ENCODE measurements around the gene MDM2. TPM values are rescaled to one million over a fixed set of nuclear protein-coding genes. Genes with fewer than 3 reads are reported as not detected.
"Not testable (repeated sequence)": the region's sequence is repeated elsewhere in the genome, so short reads cannot be mapped to it uniquely, and the experiment has no call there.

The MDM2 gene
- total and polyA plus RNA-seq, 3 donors from 2014 or later: 28.8 to 56.1 (median 40.6) TPM

DNA sequence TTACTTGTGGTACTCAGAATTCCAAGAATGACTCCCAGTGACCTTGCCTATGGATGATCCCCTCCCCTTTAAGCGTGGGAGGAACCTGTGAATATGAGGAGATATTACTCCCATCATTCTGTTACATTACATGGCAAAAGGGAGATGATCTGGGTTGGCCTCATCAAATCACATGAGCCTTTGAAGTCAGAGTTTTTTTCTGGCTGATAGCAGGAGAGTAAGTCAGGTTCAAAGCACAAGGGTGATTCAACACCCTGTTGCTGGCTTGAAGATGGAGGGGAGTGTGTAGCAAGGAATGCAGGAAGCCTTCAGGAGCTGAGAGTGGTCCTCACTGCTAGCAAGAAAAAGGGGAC lies 9.1 kb upstream of the MDM2 start:
- no peaks in the 10 kb centered on the region for H3K36me3 ChIP-seq (ENCODE audit: low read depth, missing control alignments)
- H3K4me1 ChIP-seq: no peaks in the 10 kb centered on the region
- no peak overlapping the region for H3K4me3 ChIP-seq
- WGBS, 2 donors: 65 to 86% methylated on average over 1 of the region's 1 CpG
- H3K27me3 ChIP-seq: no peaks in the 10 kb centered on the region
- no peaks in the 10 kb centered on the region for H3K9me3 ChIP-seq
- intact Hi-C loops (cut with DNase I; ENCODE audit: low total_unique reads): no loop called here
- H3K27ac ChIP-seq: no peak overlapping the region
- DNase-seq: no peak
- TF ChIP-seq, protein P1, sequence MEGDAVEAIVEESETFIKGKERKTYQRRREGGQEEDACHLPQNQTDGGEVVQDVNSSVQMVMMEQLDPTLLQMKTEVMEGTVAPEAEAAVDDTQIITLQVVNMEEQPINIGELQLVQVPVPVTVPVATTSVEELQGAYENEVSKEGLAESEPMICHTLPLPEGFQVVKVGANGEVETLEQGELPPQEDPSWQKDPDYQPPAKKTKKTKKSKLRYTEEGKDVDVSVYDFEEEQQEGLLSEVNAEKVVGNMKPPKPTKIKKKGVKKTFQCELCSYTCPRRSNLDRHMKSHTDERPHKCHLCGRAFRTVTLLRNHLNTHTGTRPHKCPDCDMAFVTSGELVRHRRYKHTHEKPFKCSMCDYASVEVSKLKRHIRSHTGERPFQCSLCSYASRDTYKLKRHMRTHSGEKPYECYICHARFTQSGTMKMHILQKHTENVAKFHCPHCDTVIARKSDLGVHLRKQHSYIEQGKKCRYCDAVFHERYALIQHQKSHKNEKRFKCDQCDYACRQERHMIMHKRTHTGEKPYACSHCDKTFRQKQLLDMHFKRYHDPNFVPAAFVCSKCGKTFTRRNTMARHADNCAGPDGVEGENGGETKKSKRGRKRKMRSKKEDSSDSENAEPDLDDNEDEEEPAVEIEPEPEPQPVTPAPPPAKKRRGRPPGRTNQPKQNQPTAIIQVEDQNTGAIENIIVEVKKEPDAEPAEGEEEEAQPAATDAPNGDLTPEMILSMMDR (IDR thresholded peaks at IDR 0.05): no peak
- TF ChIP-seq POLR2A (IDR thresholded peaks at IDR 0.05): no peak

DNA sequence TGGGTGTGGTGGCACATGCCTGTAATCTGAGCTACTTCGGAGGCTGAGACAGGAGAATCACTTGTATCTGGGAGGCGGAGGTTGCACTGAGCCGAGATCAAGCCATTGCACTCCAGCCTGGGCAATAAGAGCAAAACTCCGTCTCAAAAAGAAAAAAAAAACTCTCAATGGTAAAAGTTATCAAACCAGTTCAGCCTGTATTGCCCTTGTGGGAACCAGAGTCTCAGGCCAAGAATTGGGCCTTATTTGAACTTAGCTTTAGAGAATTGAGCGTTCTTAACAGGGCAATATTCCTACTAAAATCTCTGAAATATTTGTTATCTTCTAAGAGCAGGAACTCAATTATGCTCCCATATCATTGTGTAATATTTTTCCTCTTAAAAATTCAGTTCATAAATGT lies 7.7 kb upstream of the MDM2 start:
- 88 to 94% methylated on average over 5 of the region's 5 CpGs for WGBS, 2 donors
- H3K27me3 ChIP-seq: no peaks in the 10 kb centered on the region
- no peak for TF ChIP-seq POLR2A (IDR thresholded peaks at IDR 0.05)
- TF ChIP-seq, protein P1 (IDR thresholded peaks at IDR 0.05): no peak
- intact Hi-C loops (cut with DNase I; ENCODE audit: low total_unique reads): no loop called here
- H3K4me3 ChIP-seq: no peak overlapping the region
- no peak for DNase-seq
- no peaks in the 10 kb centered on the region for H3K36me3 ChIP-seq (ENCODE audit: low read depth, missing control alignments)
- no peaks in the 10 kb centered on the region for H3K9me3 ChIP-seq
- no peaks in the 10 kb centered on the region for H3K4me1 ChIP-seq
- H3K27ac ChIP-seq: no peak overlapping the region

DNA sequence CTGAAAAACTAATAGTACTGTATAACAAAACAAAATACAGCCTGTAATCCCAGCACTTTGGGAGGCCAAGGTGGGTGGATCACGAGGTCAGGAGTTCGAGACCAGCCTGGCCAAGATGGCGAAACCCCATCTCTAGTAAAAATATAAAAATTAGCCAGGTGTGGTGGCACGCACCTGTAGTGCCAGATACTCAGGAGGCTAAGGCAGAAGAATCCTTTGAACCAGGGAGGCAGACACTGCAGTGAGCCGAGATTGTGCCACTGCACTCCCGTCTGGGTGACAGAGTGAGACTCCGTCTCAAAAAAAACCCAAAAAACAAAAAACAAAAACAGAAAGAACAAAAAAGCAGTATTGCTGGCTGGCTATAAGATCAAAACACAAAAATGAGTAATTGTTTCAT lies 6.9 kb upstream of the MDM2 start:
- WGBS, 2 donors: 94 to 95% methylated on average over 7 of the region's 7 CpGs
- H3K27ac ChIP-seq; intact Hi-C loops (cut with DNase I; ENCODE audit: low total_unique reads): not testable (repeated sequence)

DNA sequence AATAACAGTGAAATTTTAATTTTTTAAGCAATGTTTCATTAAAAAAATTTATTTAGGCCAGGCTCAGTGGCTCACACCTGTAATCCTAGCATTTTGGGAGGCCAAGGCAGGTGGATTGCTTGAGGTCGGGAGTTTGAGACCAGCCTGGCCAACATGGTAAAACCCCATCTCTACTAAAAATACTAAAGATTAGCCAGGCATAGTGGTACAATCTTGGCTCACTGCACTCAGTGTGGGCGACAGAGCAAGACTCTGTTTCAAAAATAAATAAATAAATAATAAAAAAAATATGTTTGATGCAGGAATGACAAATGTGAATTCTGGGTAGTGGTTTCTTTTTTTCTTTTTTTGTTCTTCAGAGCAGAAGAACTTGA lies 5.6 kb upstream of the MDM2 start:
- H3K36me3 ChIP-seq (ENCODE audit: low read depth, missing control alignments); H3K4me3 ChIP-seq; H3K4me1 ChIP-seq; intact Hi-C loops (cut with DNase I; ENCODE audit: low total_unique reads); H3K27ac ChIP-seq; DNase-seq; H3K9me3 ChIP-seq; H3K27me3 ChIP-seq: not testable (repeated sequence)
- WGBS, 2 donors: 88 to 93% methylated on average over 2 of the region's 2 CpGs

More for the DNA sequence above, 6.9 kb upstream of the MDM2 start:
- H3K4me1 ChIP-seq; H3K36me3 ChIP-seq (ENCODE audit: low read depth, missing control alignments); DNase-seq; H3K27me3 ChIP-seq; H3K4me3 ChIP-seq; H3K9me3 ChIP-seq: not testable (repeated sequence)

DNA sequence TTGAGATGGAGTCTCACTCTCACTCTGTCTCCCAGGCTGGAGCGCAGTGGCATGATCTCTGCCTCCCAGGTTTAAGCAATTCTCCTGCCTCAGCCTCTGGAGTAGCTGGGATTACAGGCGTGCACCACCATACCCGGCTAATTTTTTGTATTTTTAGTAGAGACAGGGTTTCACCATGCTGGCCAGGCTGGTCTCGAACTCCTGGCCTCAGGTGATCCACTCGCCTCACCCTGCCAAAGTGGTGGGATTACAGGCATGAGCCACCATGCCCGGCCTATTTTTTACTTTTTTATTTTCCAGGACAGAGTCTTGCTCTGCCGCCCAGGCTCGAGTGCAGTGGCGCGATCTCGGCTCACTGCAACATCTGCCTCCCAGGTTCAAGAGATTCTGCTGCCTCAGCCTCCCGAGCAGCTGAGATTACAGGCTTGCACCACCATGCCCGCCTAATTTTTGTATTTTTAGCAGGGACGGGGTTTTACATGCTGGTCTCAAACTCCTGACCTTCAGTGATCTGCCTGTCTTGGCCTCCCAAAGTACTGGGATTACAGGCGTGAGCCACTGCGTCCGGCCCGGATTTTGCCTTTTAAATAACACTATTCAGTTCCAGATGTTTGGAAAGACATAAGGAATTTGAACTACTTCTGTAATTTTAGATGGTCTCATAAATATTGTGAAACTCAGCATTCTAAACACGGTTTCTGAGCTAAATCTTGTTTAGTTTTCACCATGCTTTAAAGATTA lies 4.9 kb upstream of the MDM2 start:
- H3K4me3 ChIP-seq; H3K36me3 ChIP-seq (ENCODE audit: low read depth, missing control alignments); intact Hi-C loops (cut with DNase I; ENCODE audit: low total_unique reads); H3K4me1 ChIP-seq; H3K9me3 ChIP-seq; H3K27me3 ChIP-seq; H3K27ac ChIP-seq; DNase-seq: not testable (repeated sequence)
- WGBS, 2 donors: 94 to 96% methylated on average over 19 of the region's 19 CpGs

DNA sequence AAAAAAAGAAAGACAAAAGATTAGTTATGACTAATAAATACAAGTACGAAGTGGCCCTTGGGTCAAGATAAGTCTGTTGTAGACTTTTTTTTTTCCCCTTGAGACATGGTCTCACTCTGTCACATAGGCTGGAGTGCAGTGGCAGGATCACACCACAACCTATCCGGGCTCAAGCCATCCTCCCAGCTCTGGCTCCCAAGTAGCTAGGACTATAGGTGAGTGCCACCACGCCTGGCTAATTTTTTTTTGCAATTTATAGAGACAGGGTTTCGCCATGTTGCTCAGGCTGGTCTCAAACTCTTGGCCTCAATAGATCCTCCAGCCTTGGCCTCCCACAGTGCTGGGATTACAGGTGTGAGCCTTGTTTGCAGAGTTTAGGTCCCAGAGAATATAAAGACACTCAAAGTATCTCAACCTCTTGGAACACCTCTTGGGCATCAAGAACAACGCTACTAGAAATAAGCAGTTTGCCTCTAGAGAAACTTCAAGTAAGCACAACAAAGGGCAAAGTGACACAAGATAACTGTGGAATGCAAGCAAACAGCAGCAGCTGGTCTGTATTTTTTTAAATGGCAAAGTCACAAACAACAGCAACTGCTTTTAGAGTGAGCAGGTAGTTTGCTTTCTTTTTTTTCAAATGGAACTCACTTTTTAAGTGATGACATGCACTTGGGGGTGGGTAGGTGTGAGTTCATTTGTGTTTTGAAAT lies 3.9 kb upstream of the MDM2 start:
- no peak overlapping the region for H3K27ac ChIP-seq
- no peaks in the 10 kb centered on the region for H3K9me3 ChIP-seq
- no peaks in the 10 kb centered on the region for H3K4me1 ChIP-seq
- intact Hi-C loops (cut with DNase I; ENCODE audit: low total_unique reads): no loop called here
- no peak overlapping the region for H3K4me3 ChIP-seq
- 86% methylated on average over 5 of the region's 5 CpGs for WGBS, 2 donors
- H3K36me3 ChIP-seq (ENCODE audit: low read depth, missing control alignments): no peaks in the 10 kb centered on the region
- TF ChIP-seq, protein P1 (IDR thresholded peaks at IDR 0.05): no peak
- TF ChIP-seq POLR2A (IDR thresholded peaks at IDR 0.05): no peak
- no peaks in the 10 kb centered on the region for H3K27me3 ChIP-seq
- DNase-seq: no peak
